Transverse colon (tissue), 4 donors: ENCODE results near the gene PRRT4. TPM values are rescaled to one million over a fixed set of nuclear protein-coding genes. Genes with fewer than 3 reads are reported as not detected.
A peak's percentile ranks its signal among the peaks of the same experiment; 100 is the strongest.

Source experiments
- DNase-seq: peaks from one replicate; pipeline ENCODE4 v3.0.0-alpha.2; 2019
- H3K27ac ChIP-seq, 4 donors: fragments of 200-600 bp; sonication (generic); 2 replicates each; pipeline ENCODE4 v1.5.1; 2016 to 2018; ENCODE audit warnings: inconsistent platforms in 4 of 4
- H3K27me3 ChIP-seq: fragments of 200-600 bp; sonication (generic); 2 replicates; pipeline ENCODE4 v1.5.1; 2017; ENCODE audit warnings: inconsistent platforms
- H3K36me3 ChIP-seq, 4 donors: fragments of 200-600 bp; sonication (generic); 2 replicates each; pipeline ENCODE4 v1.5.1; 2017 to 2019; ENCODE audit warnings: inconsistent platforms in 4 of 4
- H3K4me1 ChIP-seq, 4 donors: fragments of 200-600 bp; sonication (generic); 2 replicates each; pipeline ENCODE4 v1.5.1; 2017 to 2020; ENCODE audit warnings: inconsistent platforms in 4 of 4
- H3K4me3 ChIP-seq, 4 donors: fragments of 200-600 bp; sonication (generic); 1 replicate in 1 of 4; 2 replicates in 3 of 4; pipeline versions ENCODE4 v1.5.1 to v1.6.1; 2017 to 2019; ENCODE audit warnings: inconsistent platforms in 4 of 4
- H3K9me3 ChIP-seq, 2 donors: fragments of 200-600 bp; sonication (generic); 2 replicates each; pipeline ENCODE4 v1.5.1; 2017 to 2019; ENCODE audit warnings: inconsistent platforms in 2 of 2
- EP300 ChIP-seq: sonication (generic); formaldehyde crosslinking; IDR thresholded peaks from one replicate; pipeline ENCODE4 v1.6.1; 2017; ENCODE audit warnings: antibody characterized with exemption, low read depth
- POLR2A ChIP-seq: fragments of 450-650 bp; IDR thresholded peaks from one replicate; pipeline ENCODE4 v1.6.1; 2016; ENCODE audit warnings: antibody characterized with exemption, mild to moderate bottlenecking, moderate library complexity
- POLR2AphosphoS5 ChIP-seq, 3 donors: sonication (generic); formaldehyde crosslinking; IDR thresholded peaks; one replicate each; pipeline ENCODE4 v1.6.1; 2016; ENCODE audit warnings: antibody characterized with exemption in 3 of 3
- WGBS, 2 donors: methylation state at CpG; one replicate each; pipeline ENCODE4 v1.1.5; 2018; ENCODE audit warnings: low coverage in 1 of 2; 5-methylcytosine and 5-hydroxymethylcytosine counted together
- in situ Hi-C, 4 donors: fragments of 200-750 bp; cut with MboI; loops; one replicate each; pipeline versions ENCODE4 v1.15.0 to v1.15.1; 2017; ENCODE audit warnings: low sequenced_read_pairs in 3 of 4, low pct_ligation_motif_present in 1 of 4, low pct_unique_long_range_greater_than_20kb in 1 of 4
- intact Hi-C: fragments of 100-400 bp; cut with DNase I; formaldehyde crosslinking; loops from one replicate; pipeline ENCODE4 v1.15.1; 2023; ENCODE audit warnings: low total_unique reads
- total RNA-seq, 4 donors: library from RNA; depleted of rRNA; stranded (reverse); fragments of >200 nt; gene quantifications; one replicate each; pipeline ENCODE4 v1.1.0, GENCODE V29; 2016
- TF ChIP-seq, protein P1 (sequence below), 5 experiments: fragments of 200-600 bp in 3 of 5; fragments of 450-650 bp in 2 of 5; sonication (generic) in 3 of 5; IDR thresholded peaks; 1 replicate in 2 of 5; 2 replicates in 3 of 5; pipeline ENCODE4 v1.5.1; 2016 to 2017; ENCODE audit warnings: antibody characterized with exemption in 5 of 5, inconsistent platforms in 3 of 5, mild to moderate bottlenecking in 2 of 5, moderate library complexity in 1 of 5

PRRT4 gene
- total RNA-seq, 4 donors from 2014 or later = 0.16 to 0.41 TPM; not detected in 2

DNA sequence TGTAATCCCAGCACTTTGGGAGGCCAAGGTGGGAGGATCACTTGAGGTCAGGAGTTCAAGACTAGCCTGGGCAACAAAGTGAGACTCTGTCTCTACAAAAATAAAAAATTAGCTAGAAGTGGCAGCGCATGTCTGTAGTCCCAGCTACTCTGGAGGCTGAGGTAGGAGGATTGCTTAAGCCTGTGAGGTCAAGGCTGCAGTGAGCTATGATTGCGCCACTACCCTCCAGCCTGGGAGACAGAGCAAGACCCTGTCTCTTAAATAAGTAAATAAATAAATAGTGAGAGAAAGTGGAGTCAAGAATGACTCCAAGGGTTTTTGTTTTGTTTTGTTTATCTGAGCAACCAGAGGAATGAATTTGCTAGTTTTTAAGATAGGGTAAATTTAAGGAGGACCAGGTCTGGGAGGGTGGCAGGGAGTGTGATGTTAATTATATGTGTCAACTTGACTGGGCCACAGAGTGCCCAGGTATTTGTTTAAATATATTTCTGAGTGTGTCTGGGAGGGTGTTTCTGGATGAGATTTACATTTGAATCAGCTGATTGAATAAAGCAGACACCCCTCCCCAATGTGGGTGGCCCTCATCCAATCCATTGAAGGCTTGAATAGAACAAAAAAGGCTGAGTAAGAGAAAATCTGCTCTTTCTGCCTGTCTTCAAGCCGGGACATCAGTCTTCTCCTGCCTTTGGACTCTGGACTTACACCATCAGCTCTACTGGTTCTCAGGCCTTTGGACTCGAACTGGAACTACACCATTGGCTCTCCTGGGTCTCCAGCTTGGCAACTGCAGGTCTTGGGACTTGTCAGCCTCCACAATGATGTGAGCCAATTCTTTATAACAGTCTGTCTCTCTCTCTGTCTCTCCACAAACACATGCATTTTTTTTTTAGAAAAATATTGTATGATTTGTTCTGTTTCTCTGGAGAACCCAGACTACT, 24.8 kb upstream of the PRRT4 start:
- H3K4me3 ChIP-seq = no peak overlapping the region
- no peak overlapping the region for H3K27ac ChIP-seq
- WGBS, 2 donors = 87% methylated on average over 3 to 4 of the region's 4 CpGs
- H3K4me1 ChIP-seq = peaks cover 0 to 6% (median 1%) of the 10 kb centered on the region in 4 donors
- H3K9me3 ChIP-seq = no peaks in the 10 kb centered on the region
- no peak for DNase-seq
- intact Hi-C loops (no loop called here), in situ Hi-C loops (no loop called here)
- TF ChIP-seq EP300 (no peak), POLR2A (no peak), POLR2AphosphoS5 (IDR thresholded peaks at IDR 0.05) (no peak)
- TF ChIP-seq, protein P1, sequence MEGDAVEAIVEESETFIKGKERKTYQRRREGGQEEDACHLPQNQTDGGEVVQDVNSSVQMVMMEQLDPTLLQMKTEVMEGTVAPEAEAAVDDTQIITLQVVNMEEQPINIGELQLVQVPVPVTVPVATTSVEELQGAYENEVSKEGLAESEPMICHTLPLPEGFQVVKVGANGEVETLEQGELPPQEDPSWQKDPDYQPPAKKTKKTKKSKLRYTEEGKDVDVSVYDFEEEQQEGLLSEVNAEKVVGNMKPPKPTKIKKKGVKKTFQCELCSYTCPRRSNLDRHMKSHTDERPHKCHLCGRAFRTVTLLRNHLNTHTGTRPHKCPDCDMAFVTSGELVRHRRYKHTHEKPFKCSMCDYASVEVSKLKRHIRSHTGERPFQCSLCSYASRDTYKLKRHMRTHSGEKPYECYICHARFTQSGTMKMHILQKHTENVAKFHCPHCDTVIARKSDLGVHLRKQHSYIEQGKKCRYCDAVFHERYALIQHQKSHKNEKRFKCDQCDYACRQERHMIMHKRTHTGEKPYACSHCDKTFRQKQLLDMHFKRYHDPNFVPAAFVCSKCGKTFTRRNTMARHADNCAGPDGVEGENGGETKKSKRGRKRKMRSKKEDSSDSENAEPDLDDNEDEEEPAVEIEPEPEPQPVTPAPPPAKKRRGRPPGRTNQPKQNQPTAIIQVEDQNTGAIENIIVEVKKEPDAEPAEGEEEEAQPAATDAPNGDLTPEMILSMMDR (IDR thresholded peaks at IDR 0.05) = no peak
- H3K36me3 ChIP-seq = no peaks in the 10 kb centered on the region
- H3K27me3 ChIP-seq = peaks cover 8% of the 10 kb centered on the region

DNA sequence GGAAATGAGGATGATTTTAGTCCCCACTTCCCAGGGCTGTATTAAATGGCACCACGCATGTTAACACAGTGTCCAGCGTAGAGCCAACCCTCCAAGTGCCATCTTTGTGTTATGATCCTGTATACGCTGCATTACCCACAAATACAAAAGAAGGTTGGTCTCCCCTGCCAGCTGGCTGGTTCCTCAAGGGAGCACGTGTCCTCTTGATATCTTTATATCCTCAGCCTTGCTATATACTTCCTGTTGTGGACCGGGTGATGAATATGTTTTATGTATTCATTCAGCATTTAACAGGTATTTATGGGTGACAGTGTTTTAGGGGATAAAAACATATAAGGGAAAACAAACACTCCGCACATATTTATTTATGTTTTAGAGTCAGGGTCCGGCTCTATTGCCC, 23.2 kb upstream of the PRRT4 start:
- WGBS, 2 donors = 33 to 71% methylated on average over 2 to 7 of the region's 7 CpGs
- in situ Hi-C loops = no loop called here
- H3K36me3 ChIP-seq = no peaks in the 10 kb centered on the region
- H3K4me1 ChIP-seq = peaks cover 0 to 6% (median 1%) of the 10 kb centered on the region in 4 donors
- no peak overlapping the region for H3K4me3 ChIP-seq
- TF ChIP-seq EP300 = no peak
- TF ChIP-seq POLR2A = no peak
- TF ChIP-seq, protein P1 (IDR thresholded peaks at IDR 0.05) = no peak
- TF ChIP-seq POLR2AphosphoS5 (IDR thresholded peaks at IDR 0.05) = no peak
- H3K27me3 ChIP-seq = peaks cover 8% of the 10 kb centered on the region
- H3K9me3 ChIP-seq = no peaks in the 10 kb centered on the region
- no peak for DNase-seq
- intact Hi-C loops = no loop called here
- H3K27ac ChIP-seq = no peak overlapping the region

DNA sequence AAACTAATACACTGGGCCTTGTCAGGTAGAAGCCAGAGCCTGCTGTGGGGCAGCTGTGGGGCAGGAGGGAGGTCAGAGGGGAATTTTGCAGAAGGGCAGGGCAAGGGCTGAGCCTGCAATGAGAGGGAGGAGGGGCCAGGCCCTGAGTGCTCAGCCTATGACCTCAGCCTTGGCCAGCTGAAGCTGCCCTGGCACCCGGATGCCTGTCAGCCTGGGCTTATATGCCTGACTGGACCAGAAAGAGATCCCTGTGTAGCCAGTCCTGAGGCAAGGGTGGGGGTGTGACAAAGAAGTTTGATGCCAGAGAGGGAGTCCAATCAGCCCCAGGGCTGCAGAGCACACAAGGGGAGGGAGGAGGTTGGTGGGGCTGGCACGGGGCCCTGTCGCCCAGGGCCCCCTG, 22.3 kb upstream of the PRRT4 start:
- Histone ChIP-seq H3K27ac (no peak overlapping the region), H3K4me3 (no peak overlapping the region), H3K36me3 (no peaks in the 10 kb centered on the region), H3K4me1 (peaks cover 0 to 6% (median 1%) of the 10 kb centered on the region in 4 donors), H3K27me3 (peaks cover 8% of the 10 kb centered on the region), H3K9me3 (no peaks in the 10 kb centered on the region)
- TF ChIP-seq POLR2A = no peak
- intact Hi-C loops (no loop called here), in situ Hi-C loops (no loop called here)
- WGBS, 2 donors = 80 to 81% methylated on average over 2 to 3 of the region's 3 CpGs
- no peak for DNase-seq

GRCh38 chr7:128381161-128381821, 19.8 kb upstream of the PRRT4 start:
- intact Hi-C loops (no loop called here), in situ Hi-C loops (no loop called here)
- no peaks in the 10 kb centered on the region for H3K9me3 ChIP-seq
- no peak for DNase-seq
- 30 to 60% methylated on average over 8 to 19 of the region's 19 CpGs for WGBS, 2 donors
- H3K4me3 ChIP-seq = no peak overlapping the region
- TF ChIP-seq, protein P1 (IDR thresholded peaks at IDR 0.05) = peak in 3 of 5 experiments; percentile 18 to 26 (median 25)
- TF ChIP-seq POLR2A = no peak
- H3K4me1 ChIP-seq = no peaks in the 10 kb centered on the region
- H3K36me3 ChIP-seq = no peaks in the 10 kb centered on the region
- no peak overlapping the region for H3K27ac ChIP-seq
- no peaks in the 10 kb centered on the region for H3K27me3 ChIP-seq
